Liver (tissue), 3 donors: ENCODE results near the gene RNF5.

Source experiments
- GABPA ChIP-seq, 2 donors: IDR thresholded peaks in 1 of 2; conservative IDR thresholded peaks in 1 of 2; 2 replicates each; pipeline ENCODE4 v1.6.1; 2016; ENCODE audit warnings: antibody characterized with exemption in 2 of 2, mild to moderate bottlenecking in 1 of 2, moderate library complexity in 1 of 2
- RAD21 ChIP-seq, 2 donors: IDR thresholded peaks; 2 replicates each; pipeline ENCODE4 v1.6.1; 2016; ENCODE audit warnings: antibody characterized with exemption in 2 of 2, mild to moderate bottlenecking in 2 of 2
- RXRA ChIP-seq, 2 donors: IDR thresholded peaks; 2 replicates each; pipeline ENCODE4 v1.6.1; 2017 to 2018; ENCODE audit warnings: antibody characterized with exemption in 2 of 2, mild to moderate bottlenecking in 1 of 2
- SP1 ChIP-seq: IDR thresholded peaks from 2 replicates; pipeline ENCODE4 v1.6.1; 2018; ENCODE audit warnings: antibody characterized with exemption, mild to moderate bottlenecking
- TAF1 ChIP-seq: conservative IDR thresholded peaks from 2 replicates; pipeline ENCODE4 v1.6.1; 2016; ENCODE audit warnings: antibody characterized with exemption, mild to moderate bottlenecking
- YY1 ChIP-seq: IDR thresholded peaks from 2 replicates; pipeline ENCODE4 v1.6.1; 2016; ENCODE audit warnings: antibody characterized with exemption, mild to moderate bottlenecking
- TF ChIP-seq, protein P1 (sequence below): fragments of 150-350 bp; IDR thresholded peaks from 2 replicates; pipeline ENCODE4 v1.5.1; 2017; ENCODE audit warnings: improper control_type of control experiment, low read depth, low read length; ENCODE audit not compliant: missing input control
- TF ChIP-seq, protein P2 (sequence below): IDR thresholded peaks from 2 replicates; pipeline ENCODE4 v1.6.1; 2016; ENCODE audit warnings: antibody characterized with exemption, mild to moderate bottlenecking
- TF ChIP-seq, protein P3 (sequence below): IDR thresholded peaks from 2 replicates; pipeline ENCODE4 v1.6.1; 2016; ENCODE audit warnings: antibody characterized with exemption
- donor health status: healthy.
- donor health status: healthy.

DNA sequence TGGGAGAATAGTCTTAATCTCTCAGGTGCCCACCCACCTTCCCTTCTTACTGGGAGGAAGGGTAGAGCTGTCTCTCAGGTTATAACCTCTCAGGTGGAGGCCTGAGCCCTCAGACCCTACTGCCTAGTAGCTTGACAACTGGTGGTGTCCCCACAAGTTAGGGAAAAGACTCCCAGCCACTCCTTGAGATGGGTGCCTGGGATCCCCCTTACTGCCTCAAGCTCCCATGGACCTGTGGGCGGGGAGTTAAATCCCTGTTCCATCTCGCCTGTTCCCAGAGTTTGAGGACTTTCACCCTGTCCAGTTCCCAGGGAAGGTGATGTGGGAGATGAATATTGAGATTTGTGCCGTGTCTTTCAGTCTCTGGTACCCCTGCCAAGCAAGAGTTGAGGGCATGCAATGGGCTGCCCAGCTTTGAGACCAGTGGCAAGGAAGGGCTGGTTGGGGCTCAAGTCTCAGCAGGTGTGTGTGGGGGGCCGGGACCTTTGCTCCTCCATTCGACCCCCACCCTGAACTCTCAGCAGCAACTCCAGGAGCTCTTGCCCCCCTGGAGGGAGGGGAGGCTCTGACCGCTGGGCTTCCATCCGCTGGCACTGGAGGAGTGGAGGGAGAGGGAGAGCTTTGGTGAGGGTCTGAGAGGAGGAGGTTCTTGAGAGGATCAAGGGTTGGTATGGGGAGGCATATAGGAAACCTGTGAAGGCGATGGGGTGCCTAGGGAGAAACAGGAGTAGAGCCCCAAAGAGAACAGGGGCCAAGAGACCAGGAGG, 12.9 kb downstream of the RNF5 start:
- no peak for TF ChIP-seq YY1
- TF ChIP-seq, protein P1, sequence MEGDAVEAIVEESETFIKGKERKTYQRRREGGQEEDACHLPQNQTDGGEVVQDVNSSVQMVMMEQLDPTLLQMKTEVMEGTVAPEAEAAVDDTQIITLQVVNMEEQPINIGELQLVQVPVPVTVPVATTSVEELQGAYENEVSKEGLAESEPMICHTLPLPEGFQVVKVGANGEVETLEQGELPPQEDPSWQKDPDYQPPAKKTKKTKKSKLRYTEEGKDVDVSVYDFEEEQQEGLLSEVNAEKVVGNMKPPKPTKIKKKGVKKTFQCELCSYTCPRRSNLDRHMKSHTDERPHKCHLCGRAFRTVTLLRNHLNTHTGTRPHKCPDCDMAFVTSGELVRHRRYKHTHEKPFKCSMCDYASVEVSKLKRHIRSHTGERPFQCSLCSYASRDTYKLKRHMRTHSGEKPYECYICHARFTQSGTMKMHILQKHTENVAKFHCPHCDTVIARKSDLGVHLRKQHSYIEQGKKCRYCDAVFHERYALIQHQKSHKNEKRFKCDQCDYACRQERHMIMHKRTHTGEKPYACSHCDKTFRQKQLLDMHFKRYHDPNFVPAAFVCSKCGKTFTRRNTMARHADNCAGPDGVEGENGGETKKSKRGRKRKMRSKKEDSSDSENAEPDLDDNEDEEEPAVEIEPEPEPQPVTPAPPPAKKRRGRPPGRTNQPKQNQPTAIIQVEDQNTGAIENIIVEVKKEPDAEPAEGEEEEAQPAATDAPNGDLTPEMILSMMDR = no peak
- no peak for TF ChIP-seq RXRA (IDR thresholded peaks at IDR 0.05)
- no peak for TF ChIP-seq SP1
- TF ChIP-seq, protein P2, sequence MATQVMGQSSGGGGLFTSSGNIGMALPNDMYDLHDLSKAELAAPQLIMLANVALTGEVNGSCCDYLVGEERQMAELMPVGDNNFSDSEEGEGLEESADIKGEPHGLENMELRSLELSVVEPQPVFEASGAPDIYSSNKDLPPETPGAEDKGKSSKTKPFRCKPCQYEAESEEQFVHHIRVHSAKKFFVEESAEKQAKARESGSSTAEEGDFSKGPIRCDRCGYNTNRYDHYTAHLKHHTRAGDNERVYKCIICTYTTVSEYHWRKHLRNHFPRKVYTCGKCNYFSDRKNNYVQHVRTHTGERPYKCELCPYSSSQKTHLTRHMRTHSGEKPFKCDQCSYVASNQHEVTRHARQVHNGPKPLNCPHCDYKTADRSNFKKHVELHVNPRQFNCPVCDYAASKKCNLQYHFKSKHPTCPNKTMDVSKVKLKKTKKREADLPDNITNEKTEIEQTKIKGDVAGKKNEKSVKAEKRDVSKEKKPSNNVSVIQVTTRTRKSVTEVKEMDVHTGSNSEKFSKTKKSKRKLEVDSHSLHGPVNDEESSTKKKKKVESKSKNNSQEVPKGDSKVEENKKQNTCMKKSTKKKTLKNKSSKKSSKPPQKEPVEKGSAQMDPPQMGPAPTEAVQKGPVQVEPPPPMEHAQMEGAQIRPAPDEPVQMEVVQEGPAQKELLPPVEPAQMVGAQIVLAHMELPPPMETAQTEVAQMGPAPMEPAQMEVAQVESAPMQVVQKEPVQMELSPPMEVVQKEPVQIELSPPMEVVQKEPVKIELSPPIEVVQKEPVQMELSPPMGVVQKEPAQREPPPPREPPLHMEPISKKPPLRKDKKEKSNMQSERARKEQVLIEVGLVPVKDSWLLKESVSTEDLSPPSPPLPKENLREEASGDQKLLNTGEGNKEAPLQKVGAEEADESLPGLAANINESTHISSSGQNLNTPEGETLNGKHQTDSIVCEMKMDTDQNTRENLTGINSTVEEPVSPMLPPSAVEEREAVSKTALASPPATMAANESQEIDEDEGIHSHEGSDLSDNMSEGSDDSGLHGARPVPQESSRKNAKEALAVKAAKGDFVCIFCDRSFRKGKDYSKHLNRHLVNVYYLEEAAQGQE = no peak
- TF ChIP-seq, protein P3, sequence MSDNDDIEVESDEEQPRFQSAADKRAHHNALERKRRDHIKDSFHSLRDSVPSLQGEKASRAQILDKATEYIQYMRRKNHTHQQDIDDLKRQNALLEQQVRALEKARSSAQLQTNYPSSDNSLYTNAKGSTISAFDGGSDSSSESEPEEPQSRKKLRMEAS = no peak
- TF ChIP-seq TAF1 = no peak
- TF ChIP-seq GABPA (IDR thresholded peaks at IDR 0.05 in 1 of 2, conservative IDR thresholded peaks at IDR 0.05 in 1 of 2) = no peak
- TF ChIP-seq RAD21 (IDR thresholded peaks at IDR 0.05) = no peak
